ENCODE results near the gene TRPT1.

GRCh38 chr11:64204464-64204989 lies 21.5 kb downstream of the TRPT1 start:
- TF ChIP-seq EP300 (IDR thresholded peaks at IDR 0.05; ENCODE audit: borderline replicate concordance) (no peak), EGR1 (IDR thresholded peaks at IDR 0.05) (no peak), YY1 (IDR thresholded peaks at IDR 0.05; ENCODE audit: low read depth) (no peak), CEBPB (IDR thresholded peaks at IDR 0.05) (no peak), CREB1 (IDR thresholded peaks at IDR 0.05; ENCODE audit: low read depth) (no peak), ZBTB7A (IDR thresholded peaks at IDR 0.05; ENCODE audit: low read depth) (no peak), MAX (IDR thresholded peaks at IDR 0.05) (no peak), REST (IDR thresholded peaks at IDR 0.05; ENCODE audit: low read depth) (no peak), TAF1 (IDR thresholded peaks at IDR 0.05; ENCODE audit: low read depth) (no peak)

Measured in Ishikawa (cell line).